MM.1S (cell line): Measurements from ENCODE around the gene ASH1L.

Experiments used
- DNase-seq: peaks from one replicate; pipeline ENCODE4 v3.0.0-alpha.2; 2015
- H2AFZ ChIP-seq: fragments of 300-600 bp; sonication (generic); 2 replicates; pipeline ENCODE4 v1.6.0; 2016; ENCODE audit warnings: antibody characterized with exemption, low read length
- H3F3A ChIP-seq: fragments of 300-600 bp; sonication (generic); 2 replicates; pipeline ENCODE4 v1.6.1; 2016; ENCODE audit warnings: mild to moderate bottlenecking, antibody characterized with exemption, low read length, moderate library complexity, mixed read lengths; ENCODE audit not compliant: insufficient read depth
- H3K27ac ChIP-seq: fragments of 300-600 bp; sonication (generic); 2 replicates; pipeline ENCODE4 v1.5.1; 2016; ENCODE audit warnings: mild to moderate bottlenecking, low read length
- H3K27me3 ChIP-seq: fragments of 300-600 bp; sonication (generic); replicated peaks from 2 replicates; pipeline ENCODE4 v1.6.0; 2016; ENCODE audit warnings: low read length; ENCODE audit not compliant: insufficient read depth
- H3K36me3 ChIP-seq: fragments of 300-600 bp; sonication (generic); replicated peaks from 2 replicates; pipeline ENCODE4 v1.6.1; 2016; ENCODE audit warnings: mild to moderate bottlenecking, low read length, mixed read lengths; ENCODE audit not compliant: insufficient read depth
- H3K4me1 ChIP-seq: fragments of 300-600 bp; sonication (generic); 2 replicates; pipeline ENCODE4 v1.6.1; 2016; ENCODE audit warnings: low read length, mixed read lengths
- H3K4me2 ChIP-seq: fragments of 300-600 bp; sonication (generic); 2 replicates; pipeline ENCODE4 v1.6.0; 2016; ENCODE audit warnings: low read depth, low read length
- H3K4me3 ChIP-seq: fragments of 300-600 bp; sonication (generic); 2 replicates; pipeline ENCODE4 v1.5.1; 2016; ENCODE audit warnings: low read length, mixed read lengths
- H3K79me2 ChIP-seq: fragments of 300-600 bp; sonication (generic); 2 replicates; pipeline ENCODE4 v1.6.1; 2016; ENCODE audit warnings: mixed run types, low read length, mixed read lengths
- H3K9ac ChIP-seq: fragments of 300-600 bp; sonication (generic); 2 replicates; pipeline ENCODE4 v1.6.1; 2016; ENCODE audit warnings: low read length, mixed read lengths
- H3K9me2 ChIP-seq: fragments of 300-600 bp; sonication (generic); replicated peaks from 2 replicates; pipeline ENCODE4 v1.6.1; 2016; ENCODE audit warnings: mild to moderate bottlenecking, low read length, mixed read lengths; ENCODE audit not compliant: insufficient read depth
- H3K9me3 ChIP-seq: fragments of 300-600 bp; sonication (generic); replicated peaks from 2 replicates; pipeline ENCODE4 v1.6.1; 2016; ENCODE audit warnings: mild to moderate bottlenecking, low read length, mixed read lengths; ENCODE audit not compliant: insufficient read depth
- H4K20me1 ChIP-seq: fragments of 300-600 bp; sonication (generic); 2 replicates; pipeline ENCODE4 v1.6.1; 2016; ENCODE audit warnings: mild to moderate bottlenecking, low read length, moderate library complexity, mixed read lengths; ENCODE audit not compliant: insufficient read depth
- CTCF ChIP-seq: fragments of 300-600 bp; sonication (generic); IDR thresholded peaks from 2 replicates; pipeline ENCODE4 v1.5.1; 2016; ENCODE audit warnings: antibody characterized with exemption, low read length, mixed read lengths
- EZH2 ChIP-seq: fragments of 300-600 bp; sonication (generic); optimal IDR thresholded peaks from 2 replicates; pipeline ENCODE3; 2017; ENCODE audit warnings: low read depth, mild to moderate bottlenecking, antibody characterized with exemption, low read length, mixed read lengths
- EZH2phosphoT487 ChIP-seq: fragments of 300-600 bp; sonication (generic); IDR thresholded peaks from 2 replicates; pipeline ENCODE4 v1.6.1; 2018; ENCODE audit warnings: antibody characterized with exemption, low read length

The ASH1L gene

DNA sequence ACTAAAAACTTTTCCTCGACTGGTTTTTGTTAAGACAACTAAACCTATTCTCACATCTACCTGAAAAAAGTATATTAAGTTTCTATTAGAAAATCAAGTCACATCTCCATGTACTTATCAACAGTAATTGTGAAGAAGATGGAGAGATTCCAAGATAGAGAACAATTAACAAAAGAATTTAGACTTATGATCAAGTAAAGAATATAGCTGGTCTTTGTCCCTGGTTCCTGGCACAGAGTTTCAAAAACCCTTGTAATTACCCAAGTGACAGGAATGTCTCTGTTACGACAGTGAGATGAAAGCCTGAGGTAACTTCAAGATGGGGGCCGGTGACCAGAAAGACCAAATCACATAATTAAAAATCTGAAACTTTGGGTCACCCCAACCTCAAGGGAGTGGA, 91.6 kb downstream of the ASH1L start:
- Histone ChIP-seq H3K79me2 (peaks cover 69% of the 10 kb centered on the region), H3K4me1 (peaks cover 63% of the 10 kb centered on the region), H4K20me1 (no peaks in the 10 kb centered on the region), H3K4me2 (peak overlapping the region; percentile 42; the same call in 1 of the 2 replicates), H3K9me3 (no peaks in the 10 kb centered on the region), H3K9ac (no peak overlapping the region), H3K36me3 (no peaks in the 10 kb centered on the region; the same call in 1 of the 2 replicates), H3K27ac (peak overlapping the region; percentile 76; the same call in 1 of the 2 replicates), H3K4me3 (no peak overlapping the region), H3K27me3 (no peaks in the 10 kb centered on the region), H2AFZ (no peak overlapping the region), H3F3A (peaks cover 36% of the 10 kb centered on the region), H3K9me2 (no peaks in the 10 kb centered on the region)
- TF ChIP-seq EZH2 (no peak), EZH2phosphoT487 (no peak), CTCF (no peak)
- DNase-seq: no peak

DNA sequence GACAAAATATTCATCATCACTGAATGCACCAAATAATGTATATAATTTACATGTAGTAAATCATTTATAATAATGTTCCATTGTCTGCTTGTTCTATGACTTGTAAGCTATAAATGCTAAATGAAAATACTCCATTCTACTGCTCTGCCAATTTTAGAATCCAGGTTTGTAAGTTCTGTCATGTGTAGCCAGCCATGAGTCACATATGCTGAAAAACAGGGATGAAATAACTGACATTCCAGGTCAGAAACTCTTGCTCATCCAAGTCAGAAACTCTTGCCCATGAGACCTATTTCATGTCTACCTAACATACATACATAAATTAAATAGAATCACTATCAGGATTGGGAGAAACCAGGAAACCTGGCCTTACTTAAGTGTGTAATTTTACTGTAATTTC, 95.6 kb downstream of the ASH1L start:
- Histone ChIP-seq H3K4me2 (peak overlapping the region; percentile 25), H3K9ac (peak overlapping the region; percentile 5; the same call in 1 of the 2 replicates)
- TF ChIP-seq EZH2: no peak
- TF ChIP-seq EZH2phosphoT487: no peak
- TF ChIP-seq CTCF: no peak

DNA sequence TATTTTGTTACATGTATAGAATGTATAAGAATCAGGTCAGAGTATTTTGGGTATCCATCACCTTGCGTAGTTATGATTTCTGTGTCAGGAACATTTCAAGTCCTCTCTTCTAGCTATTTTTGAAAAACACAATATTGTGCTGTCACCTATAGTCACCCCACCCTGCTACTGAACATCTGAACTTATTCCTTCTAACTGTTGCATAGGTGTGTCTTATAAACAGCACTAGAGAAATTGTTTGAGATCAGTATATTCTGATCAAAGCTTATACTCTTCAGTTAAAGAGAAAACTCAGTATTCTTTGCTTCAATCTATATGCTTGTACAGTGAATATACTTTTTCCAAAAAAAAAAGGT, 96.0 kb downstream of the ASH1L start:
- Histone ChIP-seq H3K27me3 (no peaks in the 10 kb centered on the region), H3K4me1 (peaks cover 40% of the 10 kb centered on the region), H2AFZ (no peak overlapping the region), H3K9me2 (no peaks in the 10 kb centered on the region), H3K36me3 (no peaks in the 10 kb centered on the region; the same call in 1 of the 2 replicates), H3K9me3 (no peaks in the 10 kb centered on the region), H3F3A (peaks cover 20% of the 10 kb centered on the region), H3K4me3 (no peak overlapping the region), H3K27ac (peak overlapping the region; percentile 58), H3K79me2 (peaks cover 73% of the 10 kb centered on the region), H3K9ac (peak overlapping the region; percentile 5; the same call in 1 of the 2 replicates), H4K20me1 (no peaks in the 10 kb centered on the region), H3K4me2 (peak overlapping the region; percentile 25)
- no peak for TF ChIP-seq EZH2phosphoT487
- no peak for TF ChIP-seq EZH2
- TF ChIP-seq CTCF: no peak
- peak; percentile 42 for DNase-seq

More for the DNA sequence above, 95.6 kb downstream of the ASH1L start:
- no peak overlapping the region for H2AFZ ChIP-seq
- H3K4me3 ChIP-seq: no peak overlapping the region
- peaks cover 73% of the 10 kb centered on the region for H3K79me2 ChIP-seq
- H3K9me3 ChIP-seq: no peaks in the 10 kb centered on the region
- peaks cover 42% of the 10 kb centered on the region for H3K4me1 ChIP-seq
- no peak for DNase-seq
- H3K9me2 ChIP-seq: no peaks in the 10 kb centered on the region
- H4K20me1 ChIP-seq: no peaks in the 10 kb centered on the region
- peaks cover 23% of the 10 kb centered on the region for H3F3A ChIP-seq
- H3K27ac ChIP-seq: peak overlapping the region; percentile 58; the same call in 1 of the 2 replicates
- H3K27me3 ChIP-seq: no peaks in the 10 kb centered on the region
- no peaks in the 10 kb centered on the region; the same call in 1 of the 2 replicates for H3K36me3 ChIP-seq
